Activated CD4-positive, alpha-beta T cell treated with anti-CD3 and anti-CD28 coated beads, Interleukin-2, amount 50 U/mL, for 1 hour (primary cell): ENCODE measurements around the gene SLC2A9.

Source experiments
- DNase-seq: peaks from one replicate; pipeline ENCODE4 v3.0.0-alpha.2; 2020

Gene SLC2A9

DNA sequence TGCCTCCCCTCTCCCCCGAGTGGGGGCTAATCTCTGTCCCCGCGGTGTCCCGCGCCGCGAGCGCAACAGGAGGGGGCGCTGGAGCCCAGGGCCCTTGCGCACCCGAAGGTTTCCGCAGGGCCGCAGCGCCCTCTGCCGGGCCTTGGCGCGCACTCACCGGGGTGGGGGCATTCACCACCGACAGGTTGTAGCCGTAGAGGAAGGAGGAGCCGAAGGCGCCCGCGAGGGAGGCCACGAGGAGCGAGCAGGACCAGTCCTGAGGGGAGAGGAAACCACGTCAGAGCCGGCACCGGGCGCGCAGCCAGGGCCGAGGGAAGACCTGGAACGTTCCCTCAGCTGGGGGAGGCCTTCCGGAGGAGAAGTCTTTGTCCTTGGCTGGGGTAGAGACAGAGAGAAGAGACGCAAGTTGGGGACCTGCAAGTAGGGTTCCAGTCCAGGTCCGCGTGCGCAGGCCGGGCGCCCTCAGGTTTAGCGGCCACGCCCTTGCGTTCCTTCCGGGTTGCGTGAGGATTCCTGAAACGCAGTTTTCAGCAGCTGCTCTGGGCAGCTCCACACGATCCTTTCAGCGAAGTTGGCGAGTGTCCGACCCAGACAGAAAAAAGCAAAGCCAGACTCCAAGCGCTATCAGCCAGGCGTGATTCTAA, 2.4 kb downstream of the SLC2A9 start:
- peak; percentile 92 for DNase-seq

DNA sequence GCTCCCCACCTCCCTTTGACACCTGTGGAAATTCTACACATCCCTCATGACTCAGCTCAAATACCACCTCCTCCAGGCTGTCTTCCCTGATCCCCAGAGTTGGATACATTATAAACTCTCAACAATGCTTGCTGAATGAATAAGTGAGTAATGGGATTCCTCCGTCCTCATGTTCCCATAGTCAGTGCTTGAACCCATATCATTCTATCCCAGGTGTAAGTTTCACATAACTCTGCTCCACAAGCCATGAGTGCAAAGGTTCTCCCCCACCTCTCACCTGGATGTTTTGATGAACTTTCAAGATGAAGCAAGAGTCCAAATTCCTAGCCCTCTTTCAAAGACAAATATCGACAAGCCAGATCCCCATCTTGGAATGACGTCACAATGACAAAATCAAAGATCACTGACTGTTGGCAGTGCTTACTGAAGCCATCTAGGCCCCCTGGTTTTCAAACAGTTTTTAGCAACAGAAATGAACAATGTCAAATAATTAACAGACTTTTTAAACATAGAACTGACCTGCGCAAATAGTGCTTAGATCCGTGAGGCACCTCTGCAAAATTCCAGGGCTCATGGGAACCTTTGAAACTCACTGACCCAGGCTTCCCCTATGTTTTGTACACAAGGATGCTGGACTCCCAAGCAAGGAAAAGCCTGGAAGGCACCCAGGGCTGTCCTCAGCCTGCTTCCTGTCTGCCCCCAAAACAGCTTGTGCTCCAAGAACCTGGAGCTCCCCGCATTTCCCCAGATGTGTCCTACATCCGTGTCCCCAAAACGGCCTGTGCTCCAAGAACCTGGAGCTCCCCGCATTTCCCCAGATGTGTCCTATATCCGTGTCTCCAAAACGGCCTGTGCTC, 4.0 kb downstream of the SLC2A9 start:
- DNase-seq, result no peak

DNA sequence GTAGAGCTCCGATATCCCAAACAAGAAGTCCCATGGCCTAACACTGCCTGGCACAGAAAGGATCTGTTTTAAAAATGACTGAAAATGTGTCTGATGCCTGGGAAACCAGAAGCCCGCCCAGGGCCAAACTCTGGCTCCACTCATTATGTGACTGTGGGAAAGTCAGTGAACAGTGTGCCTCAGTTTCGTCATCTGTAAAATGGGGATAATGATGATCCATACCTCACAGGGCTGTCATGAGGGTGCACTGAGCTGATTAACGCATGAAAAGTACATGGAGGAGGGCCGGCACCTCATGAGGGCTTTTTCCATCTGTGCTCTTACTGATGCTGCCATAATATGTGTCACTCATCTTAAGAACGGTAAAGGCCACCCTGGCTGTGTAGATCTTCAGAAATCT, 5.1 kb downstream of the SLC2A9 start:
- DNase-seq, result no peak

DNA sequence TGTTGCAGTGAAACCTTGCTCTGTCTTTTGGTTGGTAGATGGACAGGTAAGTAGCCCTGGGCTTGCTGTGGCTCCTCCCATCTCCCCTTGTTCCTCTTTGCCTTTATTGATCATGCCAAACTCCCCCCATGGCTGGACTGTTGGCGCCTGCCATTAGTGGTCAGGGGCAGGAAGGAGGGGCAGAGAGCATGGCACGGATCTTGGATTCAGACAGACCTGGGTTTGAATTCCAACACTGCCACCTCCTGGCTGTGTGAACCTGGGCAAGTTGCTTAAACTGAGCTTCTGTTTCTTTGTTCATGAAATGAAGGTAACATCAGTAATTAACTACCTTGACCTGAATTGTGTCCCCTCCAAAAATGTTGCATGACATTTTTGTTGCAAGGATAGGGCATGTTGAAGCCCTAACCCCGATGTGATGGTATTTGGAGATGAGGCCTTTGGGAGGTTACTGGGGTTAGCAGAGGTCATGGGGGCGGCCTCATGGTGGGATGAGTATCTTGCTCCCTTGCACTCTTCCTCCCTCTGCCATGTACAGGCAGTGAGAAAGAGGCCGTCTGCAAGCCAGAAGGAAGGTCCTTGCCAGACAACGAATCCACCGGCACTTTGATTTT, 6.0 kb downstream of the SLC2A9 start:
- DNase-seq, result no peak

GRCh38 chr4:10013722-10014121, 7.6 kb downstream of the SLC2A9 start:
- DNase-seq, result no peak

DNA sequence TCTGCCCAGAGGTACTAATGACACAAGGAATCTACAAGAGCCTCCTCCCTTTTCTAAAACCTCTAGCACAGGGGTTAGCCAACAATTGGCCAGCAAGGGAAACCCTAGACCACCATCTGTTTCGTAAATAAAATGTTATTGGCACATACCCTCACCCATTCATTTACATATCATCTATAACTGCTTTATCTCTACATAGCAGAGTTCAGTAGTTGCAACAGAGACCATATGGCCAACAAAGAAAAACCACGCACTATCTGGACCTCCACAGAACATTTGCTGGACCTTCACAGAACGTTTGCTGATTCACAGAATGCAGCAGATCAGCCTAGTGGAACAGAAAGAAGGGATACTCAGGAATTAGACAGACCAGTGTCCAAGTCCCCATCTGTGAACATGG, 9.4 kb downstream of the SLC2A9 start:
- DNase-seq, result no peak

DNA sequence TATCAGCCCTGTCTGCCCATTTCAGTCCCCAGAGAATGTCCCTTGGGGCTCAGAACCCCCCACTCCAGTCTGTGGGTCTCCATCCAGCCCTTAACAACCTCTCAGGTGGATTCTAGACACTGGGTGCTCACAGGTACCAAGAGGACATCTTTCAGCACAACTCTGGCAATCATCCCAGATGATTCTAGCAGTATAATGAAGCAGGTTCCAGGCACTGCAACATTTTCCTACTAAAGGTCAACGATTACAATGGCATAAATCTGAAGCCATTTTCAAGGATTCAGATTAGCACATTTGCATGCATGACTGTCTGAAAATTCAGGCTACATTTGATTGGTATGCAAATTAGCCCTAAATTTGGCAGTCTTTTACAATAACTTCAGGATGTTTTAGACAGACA, 10.0 kb downstream of the SLC2A9 start:
- no peak for DNase-seq

- DNase-seq, result no peak
These were observed 11.3 kb downstream of the SLC2A9 start for GRCh38 chr4:10009861-10010500.

- DNase-seq, result no peak
These were observed 12.7 kb downstream of the SLC2A9 start for GRCh38 chr4:10008609-10009005.

DNA sequence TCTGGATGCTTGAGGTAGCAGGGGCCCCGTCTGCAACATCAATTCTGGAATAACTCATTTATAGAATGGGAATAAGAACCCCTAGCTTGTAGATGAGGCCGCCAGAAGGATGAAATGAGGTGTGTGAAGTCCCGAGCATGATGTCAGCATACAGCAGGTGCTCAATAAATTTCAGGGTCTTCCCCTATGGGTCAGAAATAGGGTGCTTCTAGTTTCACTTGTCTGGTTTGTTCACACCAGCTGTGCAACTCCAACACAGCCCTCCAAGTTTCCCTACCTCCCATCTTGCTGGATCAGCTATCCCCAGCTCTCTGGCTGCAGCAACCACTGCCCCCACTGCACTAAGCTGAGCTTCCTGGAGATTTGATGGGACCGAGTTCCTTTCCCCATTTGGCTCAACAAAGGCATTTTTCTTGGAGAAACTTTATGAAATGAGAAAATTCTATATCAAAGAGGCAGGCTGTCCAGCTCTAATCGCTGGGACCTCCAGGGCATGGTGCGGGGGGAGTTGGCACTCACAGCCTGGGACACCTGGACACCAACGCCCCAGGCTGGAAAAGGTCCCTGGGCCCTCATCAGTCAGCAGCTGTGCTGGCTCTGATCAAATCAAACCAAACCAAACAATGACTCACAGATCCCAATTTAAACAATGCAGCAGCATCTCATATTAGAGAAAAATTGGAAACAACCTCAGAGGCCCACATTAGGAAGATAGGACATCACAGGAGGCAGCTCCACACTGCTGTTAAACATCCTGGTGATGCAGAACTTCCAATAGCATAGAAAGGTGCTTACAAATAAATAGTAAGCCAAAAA, 13.3 kb downstream of the SLC2A9 start:
- DNase-seq, result no peak

DNA sequence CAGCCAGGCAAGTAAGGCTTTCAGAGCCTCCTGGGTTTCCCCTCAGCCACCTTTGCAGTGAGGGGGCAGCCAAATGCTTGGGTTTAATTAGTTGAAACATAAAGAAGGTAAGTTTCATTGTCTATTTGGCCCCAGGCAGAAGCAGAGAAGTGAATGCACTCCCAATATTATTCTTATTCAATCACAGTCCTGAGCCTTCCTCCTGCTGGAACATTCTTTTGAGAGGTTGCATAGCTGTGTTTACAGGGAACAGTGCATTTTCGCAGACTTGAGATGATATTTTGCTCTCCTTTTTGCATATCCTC, 13.9 kb downstream of the SLC2A9 start:
- DNase-seq, result no peak

DNA sequence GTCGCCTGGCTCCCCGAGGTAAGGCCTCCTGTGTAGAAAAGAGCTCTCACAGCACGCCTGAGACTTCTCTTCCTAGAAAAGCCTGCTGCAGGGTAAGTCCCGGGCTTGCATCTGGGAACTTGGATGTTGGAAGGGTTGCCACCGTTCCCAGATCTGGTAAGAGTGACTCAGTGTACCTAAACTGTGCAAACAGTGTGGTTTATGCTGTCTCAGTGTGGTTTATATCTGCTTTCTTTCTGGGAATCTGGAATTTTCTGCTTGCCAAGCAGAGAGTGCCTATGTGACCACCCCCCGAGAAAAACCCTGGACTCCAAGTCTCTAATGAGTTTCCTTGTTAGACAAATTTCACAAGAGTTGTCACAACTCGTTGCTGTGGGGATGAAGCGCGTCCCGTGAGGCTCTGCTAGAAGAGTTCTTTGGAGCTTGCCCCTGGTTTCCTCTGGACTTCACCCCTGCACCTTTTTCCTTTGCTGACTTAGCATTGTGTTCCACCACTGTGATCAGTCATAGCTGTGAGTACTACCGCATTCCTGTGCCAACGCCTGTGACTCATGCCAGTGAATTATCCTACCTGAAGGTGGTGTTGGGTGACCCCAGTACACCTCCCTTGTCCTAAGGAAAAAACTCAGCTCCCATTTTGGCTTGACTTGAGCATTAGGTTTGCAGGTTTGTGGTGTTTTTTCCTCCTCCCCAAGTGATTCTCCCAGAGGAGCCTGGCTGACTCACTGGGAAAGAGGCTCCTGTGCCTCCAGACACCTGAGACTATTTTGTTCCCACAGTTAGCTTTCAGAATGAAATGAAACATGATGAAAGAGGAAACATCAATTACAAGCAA, 14.5 kb downstream of the SLC2A9 start:
- DNase-seq, result no peak

DNA sequence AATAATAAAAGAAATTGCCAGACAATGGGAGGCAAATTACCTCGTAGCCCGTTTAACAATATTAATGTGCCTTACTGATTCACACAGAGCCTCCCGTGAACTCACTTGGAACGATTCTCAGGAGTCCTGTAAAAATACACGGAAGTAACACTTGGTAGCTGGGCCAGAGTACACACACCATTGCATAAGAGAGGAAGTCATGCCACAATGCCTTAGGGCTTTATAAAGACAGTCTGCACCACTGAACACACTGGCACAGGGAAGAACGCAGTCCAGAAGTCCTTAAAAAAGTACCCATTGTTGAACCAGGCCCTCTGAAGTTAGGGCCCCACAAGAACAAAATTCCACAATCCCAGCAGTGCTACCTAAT, 15.1 kb downstream of the SLC2A9 start:
- DNase-seq, result no peak

- DNase-seq, result no peak
These were observed 15.7 kb downstream of the SLC2A9 start for GRCh38 chr4:10005632-10006031.

- no peak for DNase-seq
These were observed 17.6 kb downstream of the SLC2A9 start for GRCh38 chr4:10003666-10004065.

DNA sequence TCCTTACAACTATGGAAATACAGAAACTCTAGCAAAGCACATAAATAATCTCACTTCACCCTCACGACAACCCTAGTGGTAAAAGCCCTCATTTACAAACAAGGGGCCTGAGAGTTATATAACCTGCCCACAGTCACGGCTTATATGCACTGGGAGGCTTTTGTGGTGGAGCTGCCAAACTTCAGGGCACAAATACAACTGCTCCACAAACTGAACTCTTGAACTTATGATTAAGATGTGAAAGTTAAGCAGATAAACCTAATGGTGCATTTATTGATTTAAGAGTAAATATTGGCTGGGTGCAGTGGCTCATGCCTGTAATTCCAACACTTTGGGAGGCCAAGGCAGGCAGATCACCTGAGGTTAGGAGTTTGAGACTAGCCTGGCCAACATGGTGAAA, 19.0 kb downstream of the SLC2A9 start:
- DNase-seq, result no peak

DNA sequence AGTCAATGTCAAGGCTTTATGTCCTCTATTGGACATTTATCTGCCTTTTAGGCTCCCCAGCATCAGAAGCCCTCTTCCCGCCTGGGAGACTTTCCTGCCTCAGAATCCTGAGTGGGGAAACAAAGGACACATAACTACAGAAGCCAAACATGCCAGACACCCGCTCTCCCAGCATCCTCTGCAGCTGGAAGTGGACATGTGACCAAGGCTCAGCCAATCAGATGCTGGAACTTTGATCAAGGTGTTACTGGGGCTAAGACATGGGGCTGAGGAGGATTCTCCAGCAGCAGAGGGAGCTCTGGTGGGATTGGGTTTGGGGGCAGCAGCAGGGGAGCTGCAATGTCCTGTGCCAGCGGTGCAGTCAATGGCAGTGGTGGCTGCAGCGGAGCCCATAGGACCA, 19.5 kb downstream of the SLC2A9 start:
- no peak for DNase-seq

- DNase-seq, result no peak
These were observed 21.2 kb downstream of the SLC2A9 start for GRCh38 chr4:9999956-10000561.

GRCh38 chr4:9997886-9998285, 23.4 kb downstream of the SLC2A9 start:
- no peak for DNase-seq

DNA sequence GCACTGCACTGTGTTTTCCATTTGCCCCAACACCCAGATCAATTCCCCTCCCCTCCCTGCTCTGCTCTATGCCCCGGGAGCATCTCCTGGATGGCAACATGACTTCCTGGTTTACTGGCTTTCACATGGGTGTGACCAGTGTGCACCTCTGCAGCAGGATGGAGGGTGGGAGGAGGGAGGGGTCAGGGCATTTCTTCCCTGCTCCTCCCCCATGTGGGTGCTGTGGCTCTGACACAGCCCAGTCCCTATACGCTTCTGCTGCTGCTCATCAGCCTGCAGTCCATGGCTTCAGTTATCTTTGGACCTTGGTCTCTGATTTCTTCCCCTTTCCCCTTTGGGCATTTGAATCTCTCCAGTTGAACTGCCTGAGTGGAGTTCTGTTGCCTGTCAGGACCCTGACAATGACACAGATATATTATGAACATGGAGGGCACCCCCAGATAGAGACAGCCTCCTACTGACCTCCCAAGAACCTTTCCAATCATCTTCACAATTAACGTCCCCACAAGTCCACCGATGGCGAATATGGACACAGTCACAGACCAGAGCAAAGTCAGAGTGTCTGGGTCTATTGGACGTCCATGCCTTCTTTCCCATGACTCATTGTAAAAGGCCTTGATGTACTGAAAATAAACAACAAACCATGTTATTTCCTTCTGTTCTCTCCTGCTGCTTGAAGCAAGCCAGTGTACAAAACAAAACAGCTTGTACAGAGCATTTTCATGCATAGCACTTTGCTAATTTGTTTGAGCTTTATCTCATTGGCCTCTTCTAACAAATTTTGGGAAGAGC, 24.8 kb downstream of the SLC2A9 start:
- DNase-seq, result no peak
